Type B pancreatic cell (in vitro differentiated cells): ENCODE data around the gene KRR1. TPM values are rescaled to one million over a fixed set of nuclear protein-coding genes. Genes with fewer than 3 reads are reported as not detected.

ENCODE experiments used
- DNase-seq: peaks from one replicate; pipeline ENCODE4 v3.0.0; 2021; ENCODE audit warnings: mixed read lengths; ENCODE audit not compliant: unreplicated experiment; ENCODE audit errors: extremely low spot score
- H3K27ac Mint-ChIP-seq: 2 replicates; pipeline ENCODE4 v1.8.0; 2021; ENCODE audit warnings: mild to moderate bottlenecking, mixed read lengths
- H3K27me3 Mint-ChIP-seq: 2 replicates; pipeline ENCODE4 v1.8.0; 2021; ENCODE audit warnings: mixed read lengths
- H3K36me3 Mint-ChIP-seq: 2 replicates; pipeline ENCODE4 v1.8.0; 2021; ENCODE audit warnings: mixed read lengths
- H3K4me1 Mint-ChIP-seq: one replicate; pipeline ENCODE4 v1.8.0; 2021; ENCODE audit warnings: mixed read lengths; ENCODE audit not compliant: unreplicated experiment
- H3K4me3 Mint-ChIP-seq: 2 replicates; pipeline ENCODE4 v1.8.0; 2021; ENCODE audit warnings: mild to moderate bottlenecking, mixed read lengths
- H3K9me3 Mint-ChIP-seq: 2 replicates; pipeline ENCODE4 v1.8.0; 2021; ENCODE audit warnings: mixed read lengths
- total RNA-seq: library from RNA; stranded (reverse); gene quantifications from 2 replicates; pipeline ENCODE4 v1.2.1, GENCODE V29; 2021; ENCODE audit warnings: low replicate concordance
- TF ChIP-seq, protein P1 (sequence below): fragments of 200-600 bp; sonication (generic); conservative IDR thresholded peaks from 2 replicates; pipeline ENCODE4 v1.5.0; 2021; ENCODE audit warnings: antibody characterized with exemption, mild to moderate bottlenecking

KRR1 gene
- total RNA-seq, 1 donor from 2014 or later, result 66.9 TPM

DNA sequence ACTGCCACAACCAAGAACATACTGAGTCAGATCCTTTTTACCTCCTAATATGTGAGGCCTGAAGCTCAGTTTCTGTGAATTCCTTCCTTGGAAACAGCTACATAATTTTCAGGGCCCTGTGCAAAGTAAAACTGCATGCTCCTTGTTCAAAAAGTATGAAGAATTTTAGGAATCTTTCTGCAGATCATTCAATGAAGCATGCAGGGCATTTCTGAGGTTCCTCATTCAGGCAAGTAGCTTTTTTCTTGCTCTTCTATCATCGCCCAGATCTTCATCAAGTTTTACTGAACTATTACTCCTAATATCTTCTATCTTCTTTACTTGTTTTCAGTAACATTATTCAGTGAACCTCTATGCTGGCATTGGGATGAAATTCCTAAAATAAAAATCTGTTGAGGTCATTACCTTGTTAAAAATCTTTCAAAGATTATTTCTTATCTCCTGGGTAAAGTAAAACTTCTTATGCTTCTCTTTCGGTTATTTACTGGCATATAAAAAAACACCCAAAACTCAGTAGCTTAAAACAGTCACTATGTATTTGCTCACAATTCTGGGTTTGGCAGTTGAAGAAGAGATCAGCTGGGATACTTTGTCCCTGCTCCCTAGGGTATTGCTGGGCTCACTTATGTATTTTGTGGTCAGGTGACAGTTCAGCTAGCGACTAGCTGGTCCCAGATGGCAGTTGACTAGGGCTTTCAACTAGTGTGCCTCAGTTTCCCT, 42.6 kb upstream of the KRR1 start:
- Mint-ChIP-seq H3K27me3 (no peaks in the 10 kb centered on the region), H3K4me1 (peaks cover 35% of the 10 kb centered on the region), H3K36me3 (no peaks in the 10 kb centered on the region), H3K4me3 (no peak overlapping the region), H3K27ac (peak overlapping the region; percentile 20), H3K9me3 (peaks cover 8% of the 10 kb centered on the region)
- TF ChIP-seq, protein P1, sequence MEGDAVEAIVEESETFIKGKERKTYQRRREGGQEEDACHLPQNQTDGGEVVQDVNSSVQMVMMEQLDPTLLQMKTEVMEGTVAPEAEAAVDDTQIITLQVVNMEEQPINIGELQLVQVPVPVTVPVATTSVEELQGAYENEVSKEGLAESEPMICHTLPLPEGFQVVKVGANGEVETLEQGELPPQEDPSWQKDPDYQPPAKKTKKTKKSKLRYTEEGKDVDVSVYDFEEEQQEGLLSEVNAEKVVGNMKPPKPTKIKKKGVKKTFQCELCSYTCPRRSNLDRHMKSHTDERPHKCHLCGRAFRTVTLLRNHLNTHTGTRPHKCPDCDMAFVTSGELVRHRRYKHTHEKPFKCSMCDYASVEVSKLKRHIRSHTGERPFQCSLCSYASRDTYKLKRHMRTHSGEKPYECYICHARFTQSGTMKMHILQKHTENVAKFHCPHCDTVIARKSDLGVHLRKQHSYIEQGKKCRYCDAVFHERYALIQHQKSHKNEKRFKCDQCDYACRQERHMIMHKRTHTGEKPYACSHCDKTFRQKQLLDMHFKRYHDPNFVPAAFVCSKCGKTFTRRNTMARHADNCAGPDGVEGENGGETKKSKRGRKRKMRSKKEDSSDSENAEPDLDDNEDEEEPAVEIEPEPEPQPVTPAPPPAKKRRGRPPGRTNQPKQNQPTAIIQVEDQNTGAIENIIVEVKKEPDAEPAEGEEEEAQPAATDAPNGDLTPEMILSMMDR, result no peak
- no peak for DNase-seq

- TF ChIP-seq, protein P1, result no peak
- peak overlapping the region; percentile 20 for H3K27ac Mint-ChIP-seq
- no peak overlapping the region for H3K4me3 Mint-ChIP-seq
- peaks cover 8% of the 10 kb centered on the region for H3K9me3 Mint-ChIP-seq
- no peak for DNase-seq
- no peaks in the 10 kb centered on the region for H3K27me3 Mint-ChIP-seq
- H3K36me3 Mint-ChIP-seq, result no peaks in the 10 kb centered on the region
- H3K4me1 Mint-ChIP-seq, result peaks cover 39% of the 10 kb centered on the region
Observed at GRCh38 chr12:75553398-75553797, 42.0 kb upstream of the KRR1 start.

- no peak for DNase-seq
Observed at GRCh38 chr12:75551477-75551876, 40.1 kb upstream of the KRR1 start.

DNA sequence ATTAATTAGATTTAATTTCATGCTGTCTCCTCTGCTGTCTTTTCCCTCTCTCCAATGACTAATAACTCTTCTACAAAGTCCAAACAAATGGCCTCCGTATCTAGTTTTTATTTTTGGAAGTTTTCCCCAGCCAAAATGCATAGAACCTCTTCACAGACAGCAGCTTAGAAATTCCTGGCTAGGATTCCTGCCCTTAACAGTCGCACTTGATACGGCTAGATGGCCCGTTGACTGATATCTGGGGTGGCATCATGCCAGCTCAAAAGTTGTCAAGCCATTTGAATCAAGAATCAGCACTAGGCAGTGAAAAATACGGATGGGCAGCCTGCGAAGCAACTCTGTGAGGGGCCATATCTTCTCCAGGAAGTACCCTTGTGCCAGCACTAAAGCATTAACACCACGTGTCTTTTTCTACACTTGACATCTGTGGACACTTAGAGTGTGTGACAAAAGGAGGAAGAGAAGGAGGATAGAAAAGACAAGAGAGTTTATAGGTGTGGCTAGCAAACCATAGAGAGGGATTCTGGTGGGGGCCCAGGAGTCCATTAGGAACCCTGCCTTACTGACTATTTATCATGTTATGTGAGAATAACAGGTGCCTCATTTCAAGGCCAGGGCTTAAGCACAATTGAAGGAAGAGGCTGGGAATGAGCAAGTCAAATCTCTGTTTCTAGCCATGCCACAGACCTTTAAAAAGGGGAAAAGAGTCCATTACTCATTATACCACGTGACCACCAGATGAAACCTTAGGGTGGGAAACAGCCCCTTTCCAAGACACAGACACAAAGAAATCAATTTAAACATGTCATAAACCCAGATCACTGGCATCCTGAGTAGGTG, 39.2 kb upstream of the KRR1 start:
- TF ChIP-seq, protein P1, result no peak
- H3K27me3 Mint-ChIP-seq, result no peaks in the 10 kb centered on the region
- H3K4me1 Mint-ChIP-seq, result peaks cover 39% of the 10 kb centered on the region
- no peaks in the 10 kb centered on the region for H3K36me3 Mint-ChIP-seq
- H3K27ac Mint-ChIP-seq, result peak overlapping the region; percentile 64
- H3K9me3 Mint-ChIP-seq, result peaks cover 8% of the 10 kb centered on the region
- no peak for DNase-seq
- peak overlapping the region; percentile 20 for H3K4me3 Mint-ChIP-seq

More at GRCh38 chr12:75551477-75551876, 40.1 kb upstream of the KRR1 start:
- TF ChIP-seq, protein P1, result no peak
- Mint-ChIP-seq H3K4me3 (no peak overlapping the region), H3K4me1 (peaks cover 43% of the 10 kb centered on the region), H3K36me3 (no peaks in the 10 kb centered on the region), H3K27ac (peak overlapping the region; percentile 42), H3K9me3 (peaks cover 8% of the 10 kb centered on the region), H3K27me3 (no peaks in the 10 kb centered on the region)

DNA sequence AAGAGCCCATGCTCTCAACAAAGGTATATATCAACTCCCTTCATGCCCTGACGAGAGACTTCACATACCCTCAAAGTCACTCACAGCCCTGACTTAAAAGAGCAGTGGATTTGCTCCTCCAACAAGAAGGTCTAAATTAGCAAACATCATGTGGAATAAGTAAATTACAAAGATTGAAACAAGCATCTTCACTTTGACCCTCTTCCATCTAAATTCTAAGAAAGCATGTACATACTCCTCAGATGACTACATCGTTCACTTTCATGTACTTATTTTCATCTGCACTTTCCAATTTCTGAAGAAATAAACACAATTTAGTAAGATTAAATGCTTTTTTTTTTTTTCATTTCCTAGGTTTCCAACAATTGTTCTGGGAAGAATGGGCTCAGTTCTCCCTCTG, 38.6 kb upstream of the KRR1 start:
- no peak overlapping the region for H3K4me3 Mint-ChIP-seq
- peaks cover 8% of the 10 kb centered on the region for H3K9me3 Mint-ChIP-seq
- TF ChIP-seq, protein P1, result no peak
- H3K27me3 Mint-ChIP-seq, result no peaks in the 10 kb centered on the region
- no peaks in the 10 kb centered on the region for H3K36me3 Mint-ChIP-seq
- DNase-seq, result no peak
- peaks cover 39% of the 10 kb centered on the region for H3K4me1 Mint-ChIP-seq
- peak overlapping the region; percentile 64 for H3K27ac Mint-ChIP-seq
